DND-41 (cell line): ENCODE data around the gene LRRC74A.

Experiments
- EZH2 ChIP-seq: IDR thresholded peaks from 3 replicates; pipeline ENCODE4 v1.6.1; 2012; ENCODE audit warnings: borderline replicate concordance, low read depth, mild to moderate bottlenecking, moderate library complexity, low read length, inconsistent platforms; ENCODE audit not compliant: severe bottlenecking
- TF ChIP-seq, protein P1 (sequence below): IDR thresholded peaks from 2 replicates; pipeline ENCODE4 v1.5.1; 2012; ENCODE audit warnings: borderline replicate concordance, low read length, moderate library complexity, mild to moderate bottlenecking; ENCODE audit not compliant: poor library complexity, severe bottlenecking; ENCODE audit errors: extremely low read depth

DNA sequence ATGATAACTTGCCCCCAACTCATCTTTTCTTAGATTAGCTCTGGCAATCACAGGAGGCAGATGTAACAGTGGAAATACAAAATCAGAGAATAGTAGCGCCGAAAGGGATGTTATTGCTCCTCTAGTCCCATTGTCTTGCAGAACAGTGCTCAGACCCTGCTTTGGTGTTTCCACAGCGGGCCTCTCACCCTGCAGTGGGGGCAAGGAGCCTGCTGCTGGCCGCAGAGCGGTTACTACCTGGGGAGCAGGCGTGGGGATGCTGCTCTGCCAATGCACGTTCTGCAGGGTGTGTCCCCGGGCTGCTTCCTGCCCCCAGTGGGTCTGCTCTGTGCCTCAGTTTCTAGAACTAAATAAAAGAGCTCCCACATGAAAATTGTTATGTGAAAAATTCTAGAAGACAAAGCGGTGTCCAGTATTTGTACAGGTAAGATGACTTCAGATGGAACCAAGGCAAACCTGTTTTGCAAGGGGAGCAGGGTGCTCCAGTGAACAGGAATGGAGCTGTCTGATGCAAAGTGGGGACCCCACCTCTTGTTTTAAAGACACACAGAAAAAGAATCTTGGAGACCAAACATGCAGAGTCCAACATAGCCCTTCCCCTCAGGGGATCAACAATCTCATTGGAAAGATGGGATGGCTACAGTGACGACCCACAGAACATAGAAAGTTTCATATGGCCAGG, 35.5 kb downstream of the LRRC74A start:
- TF ChIP-seq, protein P1, sequence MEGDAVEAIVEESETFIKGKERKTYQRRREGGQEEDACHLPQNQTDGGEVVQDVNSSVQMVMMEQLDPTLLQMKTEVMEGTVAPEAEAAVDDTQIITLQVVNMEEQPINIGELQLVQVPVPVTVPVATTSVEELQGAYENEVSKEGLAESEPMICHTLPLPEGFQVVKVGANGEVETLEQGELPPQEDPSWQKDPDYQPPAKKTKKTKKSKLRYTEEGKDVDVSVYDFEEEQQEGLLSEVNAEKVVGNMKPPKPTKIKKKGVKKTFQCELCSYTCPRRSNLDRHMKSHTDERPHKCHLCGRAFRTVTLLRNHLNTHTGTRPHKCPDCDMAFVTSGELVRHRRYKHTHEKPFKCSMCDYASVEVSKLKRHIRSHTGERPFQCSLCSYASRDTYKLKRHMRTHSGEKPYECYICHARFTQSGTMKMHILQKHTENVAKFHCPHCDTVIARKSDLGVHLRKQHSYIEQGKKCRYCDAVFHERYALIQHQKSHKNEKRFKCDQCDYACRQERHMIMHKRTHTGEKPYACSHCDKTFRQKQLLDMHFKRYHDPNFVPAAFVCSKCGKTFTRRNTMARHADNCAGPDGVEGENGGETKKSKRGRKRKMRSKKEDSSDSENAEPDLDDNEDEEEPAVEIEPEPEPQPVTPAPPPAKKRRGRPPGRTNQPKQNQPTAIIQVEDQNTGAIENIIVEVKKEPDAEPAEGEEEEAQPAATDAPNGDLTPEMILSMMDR = no peak
- TF ChIP-seq EZH2 = no peak
